Measurements from ENCODE around the gene CEACAM20. TPM values are rescaled to one million over a fixed set of nuclear protein-coding genes. Genes with fewer than 3 reads are reported as not detected.
A peak's percentile ranks its signal among the peaks of the same experiment; 100 is the strongest.

The CEACAM20 gene
- total and polyA plus RNA-seq, 2 experiments from 2014 or later, result not detected

GRCh38 chr19:44571830-44572580 is 42.5 kb upstream of the CEACAM20 start:
- Histone ChIP-seq H3K27me3 (replicated peaks; ENCODE audit: insufficient read depth) (peaks cover 21% of the 10 kb centered on the region; the same call in 1 of the 2 replicates), H2AFZ (no peak overlapping the region), H3K9ac (no peak overlapping the region), H3K79me2 (ENCODE audit: insufficient read depth) (no peaks in the 10 kb centered on the region), H3K9me2 (ENCODE audit: insufficient read depth) (no peaks in the 10 kb centered on the region), H3K4me1 (ENCODE audit: insufficient read depth) (no peaks in the 10 kb centered on the region), H3K4me2 (ENCODE audit: unreplicated experiment) (no peak overlapping the region), H3K9me3 (ENCODE audit: low read depth) (no peaks in the 10 kb centered on the region), H4K20me1 (ENCODE audit: insufficient read depth) (no peaks in the 10 kb centered on the region), H3K27ac (no peak overlapping the region), H3F3A (ENCODE audit: insufficient read depth) (no peaks in the 10 kb centered on the region), H3K36me3 (ENCODE audit: low read depth) (no peaks in the 10 kb centered on the region), H3K4me3 (no peak overlapping the region)
- TF ChIP-seq EZH2phosphoT487 (IDR thresholded peaks at IDR 0.05; ENCODE audit: insufficient read depth, low read depth) (no peak), EZH2 (IDR thresholded peaks at IDR 0.05; ENCODE audit: insufficient read depth, poor library complexity, severe bottlenecking) (no peak)
- no peak for DNase-seq
- in situ Hi-C loops (cut with MboI), result loop anchor here (5.0 kb wide), 1 partner anchor 85 kb away; no protein-coding TSS in a partner anchor
- 73 to 77% methylated on average over 5 of the region's 5 CpGs for WGBS, 2 experiments (ENCODE audit: low coverage in 1 of 2, low lambda C conversion rate in 2 of 2, missing lambda C conversion rate in 2 of 2)

GRCh38 chr19:44570984-44571684 is 41.7 kb upstream of the CEACAM20 start:
- Histone ChIP-seq H3K27ac (no peak overlapping the region), H3K9ac (no peak overlapping the region), H3F3A (ENCODE audit: insufficient read depth) (no peaks in the 10 kb centered on the region), H3K4me2 (ENCODE audit: unreplicated experiment) (no peak overlapping the region), H2AFZ (peak overlapping the region; percentile 51), H3K36me3 (ENCODE audit: low read depth) (no peaks in the 10 kb centered on the region), H3K9me3 (ENCODE audit: low read depth) (no peaks in the 10 kb centered on the region), H3K4me1 (ENCODE audit: insufficient read depth) (no peaks in the 10 kb centered on the region), H3K79me2 (ENCODE audit: insufficient read depth) (no peaks in the 10 kb centered on the region), H4K20me1 (ENCODE audit: insufficient read depth) (no peaks in the 10 kb centered on the region), H3K4me3 (no peak overlapping the region), H3K9me2 (ENCODE audit: insufficient read depth) (no peaks in the 10 kb centered on the region), H3K27me3 (replicated peaks; ENCODE audit: insufficient read depth) (peaks cover 30% of the 10 kb centered on the region; the same call in 1 of the 2 replicates)
- no peak for TF ChIP-seq EZH2 (IDR thresholded peaks at IDR 0.05; ENCODE audit: insufficient read depth, poor library complexity, severe bottlenecking)
- no peak for TF ChIP-seq EZH2phosphoT487 (IDR thresholded peaks at IDR 0.05; ENCODE audit: insufficient read depth, low read depth)
- in situ Hi-C loops (cut with MboI), result loop anchor here (5.0 kb wide), 1 partner anchor 86 kb away; no protein-coding TSS in a partner anchor
- WGBS, 2 experiments (ENCODE audit: low coverage in 1 of 2, low lambda C conversion rate in 2 of 2, missing lambda C conversion rate in 2 of 2), result 30 to 34% methylated on average over 13 of the region's 13 CpGs
- peak; percentile 80 for DNase-seq

- Histone ChIP-seq H3F3A (ENCODE audit: insufficient read depth) (no peaks in the 10 kb centered on the region), H3K9ac (no peak overlapping the region), H3K4me3 (no peak overlapping the region), H3K9me2 (ENCODE audit: insufficient read depth) (no peaks in the 10 kb centered on the region), H3K4me2 (ENCODE audit: unreplicated experiment) (no peak overlapping the region), H3K79me2 (ENCODE audit: insufficient read depth) (no peaks in the 10 kb centered on the region), H4K20me1 (ENCODE audit: insufficient read depth) (no peaks in the 10 kb centered on the region), H3K27me3 (replicated peaks; ENCODE audit: insufficient read depth) (peaks cover 34% of the 10 kb centered on the region; the same call in 1 of the 2 replicates), H3K4me1 (ENCODE audit: insufficient read depth) (no peaks in the 10 kb centered on the region), H3K9me3 (ENCODE audit: low read depth) (no peaks in the 10 kb centered on the region), H2AFZ (no peak overlapping the region), H3K36me3 (ENCODE audit: low read depth) (no peaks in the 10 kb centered on the region), H3K27ac (no peak overlapping the region)
- WGBS, 2 experiments (ENCODE audit: low coverage in 1 of 2, low lambda C conversion rate in 2 of 2, missing lambda C conversion rate in 2 of 2), result 4 to 8% methylated on average over 3 of the region's 3 CpGs
- in situ Hi-C loops (cut with MboI), result loop anchor here (5.0 kb wide), 1 partner anchor 87 kb away; no protein-coding TSS in a partner anchor
- DNase-seq, result no peak
- no peak for TF ChIP-seq EZH2 (IDR thresholded peaks at IDR 0.05; ENCODE audit: insufficient read depth, poor library complexity, severe bottlenecking)
- TF ChIP-seq EZH2phosphoT487 (IDR thresholded peaks at IDR 0.05; ENCODE audit: insufficient read depth, low read depth), result no peak
These were observed 41.1 kb upstream of the CEACAM20 start for GRCh38 chr19:44570603-44570983.

- in situ Hi-C loops (cut with MboI), result loop anchor here (10.0 kb wide), 1 partner anchor 267 kb away; no protein-coding TSS in a partner anchor
- no peak for DNase-seq
- no peaks in the 10 kb centered on the region for H3K36me3 ChIP-seq (ENCODE audit: low read depth)
- no peak overlapping the region for H3K27ac ChIP-seq
- H3K27me3 ChIP-seq (replicated peaks; ENCODE audit: insufficient read depth), result peaks cover 36% of the 10 kb centered on the region; the same call in 1 of the 2 replicates
- H3K9me2 ChIP-seq (ENCODE audit: insufficient read depth), result no peaks in the 10 kb centered on the region
- H3K9ac ChIP-seq, result no peak overlapping the region
- H2AFZ ChIP-seq, result no peak overlapping the region
- H3K4me3 ChIP-seq, result no peak overlapping the region
- H3K4me2 ChIP-seq (ENCODE audit: unreplicated experiment), result no peak overlapping the region
- H3K79me2 ChIP-seq (ENCODE audit: insufficient read depth), result no peaks in the 10 kb centered on the region
- no peaks in the 10 kb centered on the region for H3F3A ChIP-seq (ENCODE audit: insufficient read depth)
- H3K9me3 ChIP-seq (ENCODE audit: low read depth), result no peaks in the 10 kb centered on the region
- 53 to 57% methylated on average over 2 of the region's 2 CpGs for WGBS, 2 experiments (ENCODE audit: low coverage in 1 of 2, low lambda C conversion rate in 2 of 2, missing lambda C conversion rate in 2 of 2)
- no peaks in the 10 kb centered on the region for H4K20me1 ChIP-seq (ENCODE audit: insufficient read depth)
- H3K4me1 ChIP-seq (ENCODE audit: insufficient read depth), result no peaks in the 10 kb centered on the region
- TF ChIP-seq EZH2phosphoT487 (IDR thresholded peaks at IDR 0.05; ENCODE audit: insufficient read depth, low read depth) (no peak), EZH2 (IDR thresholded peaks at IDR 0.05; ENCODE audit: insufficient read depth, poor library complexity, severe bottlenecking) (no peak)
These were observed 38.3 kb upstream of the CEACAM20 start for GRCh38 chr19:44567745-44568144.

Measured in GM23248 (cell line).